Activated T-cell treated with anti-CD3 and anti-CD28 coated beads, Interleukin-2, amount 50 U/mL, for 4 hours (primary cell): Measurements from ENCODE around the gene PSMC3. TPM values are rescaled to one million over a fixed set of nuclear protein-coding genes. Genes with fewer than 3 reads are reported as not detected.

Experiments used
- ATAC-seq, 2 donors: fragments of 200-7000 bp; cut with Tn5 transposase; one replicate each; pipeline ENCODE4 v1.10.0; 2021
- DNase-seq: peaks from one replicate; pipeline ENCODE4 v3.0.0-alpha.2; 2020
- H3K27me3 Mint-ChIP-seq: one replicate; pipeline ENCODE4 v1.8.0; 2021; ENCODE audit warnings: low read depth, mixed read lengths
- H3K36me3 Mint-ChIP-seq: one replicate; pipeline ENCODE4 v1.8.0; 2022; ENCODE audit warnings: mixed read lengths; ENCODE audit not compliant: insufficient read depth
- H3K4me1 Mint-ChIP-seq: one replicate; pipeline ENCODE4 v1.8.0; 2021; ENCODE audit warnings: low read depth, mixed read lengths
- H3K4me3 Mint-ChIP-seq: one replicate; pipeline ENCODE4 v1.8.0; 2021; ENCODE audit warnings: mild to moderate bottlenecking, moderate library complexity, mixed read lengths
- H3K9me3 Mint-ChIP-seq: one replicate; pipeline ENCODE4 v1.8.0; 2021; ENCODE audit warnings: mixed read lengths
- total RNA-seq, 3 donors: library from RNA; stranded (reverse); gene quantifications; one replicate each; pipeline ENCODE4 v1.2.1, GENCODE V29; 2021

The PSMC3 gene
- total RNA-seq, 3 donors from 2014 or later, result 275 to 300 (median 299) TPM

GRCh38 chr11:47373876-47374719, 52.1 kb downstream of the PSMC3 start:
- H3K9me3 Mint-ChIP-seq, result no peaks in the 10 kb centered on the region
- no peaks in the 10 kb centered on the region for H3K27me3 Mint-ChIP-seq
- ATAC-seq, result peak; percentile 85 to 87
- H3K4me3 Mint-ChIP-seq, result no peak overlapping the region
- peaks cover 22% of the 10 kb centered on the region for H3K4me1 Mint-ChIP-seq
- no peaks in the 10 kb centered on the region for H3K36me3 Mint-ChIP-seq
- DNase-seq, result peak; percentile 85

DNA sequence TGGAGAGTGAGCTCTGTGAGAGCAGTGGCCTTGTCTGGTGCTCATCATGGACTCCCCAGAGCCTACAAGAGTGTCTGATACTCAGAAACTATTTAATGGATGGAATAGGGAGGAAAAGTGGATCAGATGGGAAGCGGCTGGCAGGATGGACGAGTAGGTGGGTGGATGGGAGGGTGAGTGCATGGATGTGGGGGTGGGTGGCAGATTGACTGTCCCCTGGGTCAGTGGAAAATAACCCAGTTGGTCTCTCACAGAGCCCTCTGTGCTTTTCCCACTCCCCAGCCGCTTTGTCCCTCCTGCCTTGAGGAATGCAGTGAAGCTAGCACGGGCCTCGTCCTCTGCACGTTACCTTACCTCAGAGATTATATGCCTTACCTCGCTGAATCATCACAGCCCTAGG, 53.8 kb downstream of the PSMC3 start:
- peaks cover 28% of the 10 kb centered on the region for H3K4me1 Mint-ChIP-seq
- H3K27me3 Mint-ChIP-seq, result no peaks in the 10 kb centered on the region
- ATAC-seq (no peak), DNase-seq (no peak)
- H3K36me3 Mint-ChIP-seq, result no peaks in the 10 kb centered on the region
- no peaks in the 10 kb centered on the region for H3K9me3 Mint-ChIP-seq
- no peak overlapping the region for H3K4me3 Mint-ChIP-seq

- Mint-ChIP-seq H3K4me3 (no peak overlapping the region), H3K36me3 (no peaks in the 10 kb centered on the region), H3K27me3 (peaks cover 1% of the 10 kb centered on the region), H3K9me3 (no peaks in the 10 kb centered on the region), H3K4me1 (peaks cover 30% of the 10 kb centered on the region)
- no peak for DNase-seq
- ATAC-seq, result peak in 1 of 2 donors; percentile 23
Observed at GRCh38 chr11:47369676-47370075, 56.6 kb downstream of the PSMC3 start.

Other genes starting within 250 kb of the PSMC3 start
- 100 to 1,000 TPM in 2 of 3 donors, 10 to 100 TPM in 1; 98.5 to 110 (median 104) TPM for gene ARFGAP2, start 249.6 kb downstream of the PSMC3 start, total RNA-seq
- gene PACSIN3, start 240.0 kb downstream of the PSMC3 start, total RNA-seq, result 10 to 100 TPM in 1 of 3 donors, 1 to 10 TPM in 2; 5.3 to 15.2 (median 5.8) TPM
- gene DDB2, start 211.5 kb downstream of the PSMC3 start, total RNA-seq, result 10 to 100 TPM; 76.4 to 95.0 (median 90.2) TPM
- 10 to 100 TPM; 23.5 to 29.3 (median 28.7) TPM for gene ACP2, start 177.6 kb downstream of the PSMC3 start, total RNA-seq
- gene NR1H3, start 168.4 kb downstream of the PSMC3 start, total RNA-seq, result 10 to 100 TPM in 2 of 3 donors, 1 to 10 TPM in 1; 8.5 to 10.3 (median 10.0) TPM
- gene MADD, start 156.3 kb downstream of the PSMC3 start, total RNA-seq, result 10 to 100 TPM; 51.2 to 55.6 (median 54.5) TPM
- gene MYBPC3, start 73.7 kb downstream of the PSMC3 start, total RNA-seq, result not detected
- gene SPI1, start 47.9 kb downstream of the PSMC3 start, total RNA-seq, result 1 to 10 TPM in 2 of 3 donors, under 1 TPM in 1; 0.74 to 2.3 (median 1.1) TPM
- 10 to 100 TPM; 18.7 to 20.8 (median 19.5) TPM for gene SLC39A13, start 17.8 kb downstream of the PSMC3 start, total RNA-seq
- gene RAPSN, start 22.7 kb upstream of the PSMC3 start, total RNA-seq, result under 1 TPM; 0.46 to 0.53 (median 0.52) TPM
- gene CELF1, start 126.7 kb upstream of the PSMC3 start, total RNA-seq, result 100 to 1,000 TPM; 186 to 199 (median 190) TPM
- gene PTPMT1, start 139.2 kb upstream of the PSMC3 start, total RNA-seq, result 10 to 100 TPM; 47.1 to 54.7 (median 48.8) TPM
- 10 to 100 TPM; 19.6 to 24.7 (median 21.5) TPM for gene KBTBD4, start 152.5 kb upstream of the PSMC3 start, total RNA-seq
- 100 to 1,000 TPM; 164 to 174 (median 170) TPM for gene NDUFS3, start 152.6 kb upstream of the PSMC3 start, total RNA-seq
- gene FAM180B, start 160.2 kb upstream of the PSMC3 start, total RNA-seq, result under 1 TPM in 1 of 3 donors, not detected in 2; 0.13 TPM
- gene C1QTNF4, start 168.0 kb upstream of the PSMC3 start, total RNA-seq, result under 1 TPM in 1 of 3 donors, not detected in 2; 0.18 TPM
- gene MTCH2, start 216.1 kb upstream of the PSMC3 start, total RNA-seq, result 100 to 1,000 TPM; 122 to 147 (median 128) TPM